HG03469 (cell line): ENCODE data around the gene OVAAL.

Experiments used
- ATAC-seq: cut with Tn5 transposase; IDR thresholded peaks from one replicate; pipeline ENCODE4 v1.9.1; 2021; ENCODE audit warnings: mild to moderate bottlenecking, moderate library complexity, moderate number of reproducible peaks; ENCODE audit not compliant: unreplicated experiment

The OVAAL gene

DNA sequence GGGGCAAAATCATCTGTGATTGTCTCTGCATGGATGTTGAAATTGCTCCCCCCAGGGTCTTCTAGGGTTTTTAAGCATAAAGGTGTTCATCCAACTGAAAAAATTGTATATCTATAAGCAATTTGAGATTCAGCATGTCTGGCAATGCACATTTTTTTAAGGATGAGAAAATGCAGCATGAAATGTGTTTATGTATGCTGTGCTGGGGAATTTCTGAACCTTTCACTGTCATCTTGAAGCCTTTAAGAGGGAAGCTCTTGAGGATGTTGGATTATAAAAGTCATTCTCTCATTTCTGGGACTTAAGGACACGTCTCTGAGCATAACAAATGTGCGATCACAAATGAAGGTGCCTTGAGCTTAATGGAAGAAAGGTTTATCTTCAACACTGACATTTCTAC lies 9.4 kb downstream of the OVAAL start:
- ATAC-seq, result no peak

DNA sequence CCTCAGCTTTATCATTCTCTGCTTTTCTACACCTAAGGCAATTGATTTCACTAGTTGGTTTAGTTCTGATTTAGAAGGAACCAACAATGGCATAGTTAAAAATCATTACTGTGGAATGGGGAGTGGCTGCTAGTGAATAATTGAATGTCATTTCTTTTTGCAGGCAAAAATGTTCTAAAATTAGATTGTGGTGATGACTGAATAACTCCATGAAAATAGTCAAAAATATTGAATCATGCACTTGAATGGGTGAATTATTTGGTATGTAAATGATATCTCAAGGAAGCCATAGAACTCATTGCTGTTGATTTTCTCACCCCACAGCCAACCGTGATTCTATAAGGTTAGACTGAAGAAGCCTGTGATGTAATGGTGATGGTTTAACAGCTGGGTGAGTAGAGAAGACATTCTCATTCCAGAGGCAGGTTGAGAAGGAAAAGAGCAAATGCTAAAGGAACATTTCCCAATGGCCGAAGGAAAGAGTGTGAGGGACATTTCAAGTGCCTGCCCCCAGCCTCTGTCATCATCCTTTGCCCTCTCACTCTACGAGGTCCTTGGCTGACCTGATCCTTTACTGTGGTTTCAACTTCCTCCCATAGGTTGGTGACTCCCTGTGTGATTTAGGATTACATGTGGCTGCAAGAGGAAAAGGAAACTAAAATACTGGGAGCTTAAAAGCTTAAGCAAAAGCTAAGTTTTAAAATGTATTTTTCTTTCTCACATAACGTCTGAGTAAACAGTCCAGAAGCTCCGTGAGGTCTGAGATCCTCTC lies 12.5 kb downstream of the OVAAL start:
- no peak for ATAC-seq

DNA sequence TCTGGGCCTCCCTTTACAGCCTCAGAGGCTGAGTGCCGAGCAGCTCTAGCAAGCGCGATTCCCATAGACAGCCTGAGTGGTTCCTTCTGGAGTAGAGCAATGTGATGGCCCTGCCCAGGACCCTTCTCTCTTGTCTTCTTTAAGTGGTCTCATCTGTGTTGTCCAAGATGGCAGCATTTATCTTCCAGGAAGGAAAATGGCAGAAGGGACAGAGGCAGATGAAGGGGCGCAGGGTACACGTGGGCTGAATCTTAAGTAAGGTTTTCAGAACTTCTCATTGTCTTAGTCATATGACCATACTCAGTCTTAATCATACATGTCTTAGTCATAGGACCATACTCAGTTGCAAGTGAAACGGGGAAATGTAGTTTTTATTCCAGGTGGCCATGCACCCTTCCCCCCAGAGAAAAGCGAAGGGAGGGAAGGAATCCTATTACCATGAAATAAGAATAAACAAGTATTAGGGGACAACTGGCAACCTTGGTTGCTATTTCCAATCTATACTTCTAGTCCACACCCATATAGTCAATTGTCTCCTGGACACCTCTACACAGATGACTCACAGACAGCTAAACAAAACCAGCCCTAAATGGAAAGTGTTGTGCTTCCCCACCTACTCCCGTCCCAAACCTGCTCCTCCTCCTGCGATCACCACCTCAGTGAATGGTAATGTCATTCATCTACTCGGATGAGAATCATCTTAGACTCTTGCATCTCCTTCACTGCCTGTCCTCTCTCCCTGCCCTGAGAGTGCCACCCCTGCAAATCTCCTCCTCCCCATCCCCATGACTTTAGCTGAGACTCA lies 13.3 kb downstream of the OVAAL start:
- ATAC-seq, result no peak

DNA sequence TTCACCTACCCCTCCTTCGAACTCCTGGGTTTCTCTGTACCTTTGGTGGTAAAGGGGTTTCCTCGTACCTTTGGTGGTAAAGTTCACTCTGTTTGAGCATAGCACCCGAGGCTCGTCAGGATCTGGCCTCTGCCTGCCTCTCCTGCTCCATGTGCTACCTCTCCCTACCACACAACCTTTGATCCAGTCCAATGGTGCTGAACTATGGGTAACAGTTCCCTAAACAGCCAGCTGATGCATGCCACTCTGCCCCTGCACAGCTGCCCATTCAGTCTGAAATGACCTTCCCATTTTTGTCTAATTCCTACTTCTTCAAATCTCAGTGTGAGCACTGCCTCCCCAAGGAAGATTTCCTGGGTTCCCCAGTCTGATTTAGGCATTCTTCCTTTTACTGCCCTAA lies 14.0 kb downstream of the OVAAL start:
- ATAC-seq, result no peak

DNA sequence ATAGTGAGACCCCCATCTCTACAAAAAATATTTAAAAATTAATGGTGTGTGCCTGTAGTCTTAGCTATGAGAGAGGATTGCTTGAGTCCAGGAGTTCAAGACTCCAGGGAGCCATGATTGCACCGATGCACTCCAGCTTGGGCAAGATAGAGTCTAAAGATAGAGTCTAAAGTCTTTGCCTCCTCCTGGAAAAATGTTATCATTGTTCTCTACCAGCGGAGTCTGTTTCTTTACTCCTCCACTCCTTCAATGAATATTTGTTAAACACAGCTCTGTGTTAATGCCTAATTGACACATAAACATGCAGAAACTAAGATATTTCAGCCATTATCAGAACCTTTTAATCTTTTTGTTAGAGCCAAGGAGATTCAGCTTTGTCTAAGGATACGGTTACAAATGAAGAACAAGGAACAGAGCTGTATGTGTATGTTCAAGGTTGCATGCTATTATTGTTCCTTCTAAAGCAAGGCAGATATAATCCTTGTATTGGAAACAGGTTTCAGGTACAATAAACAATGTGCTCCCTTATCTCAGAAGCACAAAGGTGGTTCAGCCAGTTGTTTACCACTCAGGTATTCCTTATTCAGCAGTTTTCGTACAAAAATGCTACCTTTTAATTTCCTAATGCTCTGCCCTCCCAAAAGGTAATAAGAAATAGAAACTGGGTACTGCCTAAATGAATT lies 15.4 kb downstream of the OVAAL start:
- ATAC-seq, result no peak

DNA sequence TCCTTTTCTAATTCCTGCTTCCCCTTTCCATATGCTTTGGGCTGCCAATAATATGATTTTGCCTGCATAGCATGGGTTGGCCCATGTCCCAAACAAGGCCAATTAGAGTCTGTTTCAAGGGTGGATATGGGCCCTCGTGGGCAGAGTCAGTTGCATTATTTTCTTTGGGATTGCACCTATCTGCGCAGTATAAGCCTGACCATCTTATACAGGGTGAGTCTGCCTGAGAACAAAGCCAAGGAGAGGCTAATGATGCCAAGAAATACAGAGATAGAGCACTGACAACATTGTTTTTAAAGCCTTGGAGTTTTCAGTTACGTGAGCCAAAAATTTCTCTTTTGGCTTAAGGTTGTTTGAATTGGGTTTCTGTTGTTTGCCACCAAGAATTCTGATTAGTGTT lies 18.6 kb downstream of the OVAAL start:
- ATAC-seq, result no peak

DNA sequence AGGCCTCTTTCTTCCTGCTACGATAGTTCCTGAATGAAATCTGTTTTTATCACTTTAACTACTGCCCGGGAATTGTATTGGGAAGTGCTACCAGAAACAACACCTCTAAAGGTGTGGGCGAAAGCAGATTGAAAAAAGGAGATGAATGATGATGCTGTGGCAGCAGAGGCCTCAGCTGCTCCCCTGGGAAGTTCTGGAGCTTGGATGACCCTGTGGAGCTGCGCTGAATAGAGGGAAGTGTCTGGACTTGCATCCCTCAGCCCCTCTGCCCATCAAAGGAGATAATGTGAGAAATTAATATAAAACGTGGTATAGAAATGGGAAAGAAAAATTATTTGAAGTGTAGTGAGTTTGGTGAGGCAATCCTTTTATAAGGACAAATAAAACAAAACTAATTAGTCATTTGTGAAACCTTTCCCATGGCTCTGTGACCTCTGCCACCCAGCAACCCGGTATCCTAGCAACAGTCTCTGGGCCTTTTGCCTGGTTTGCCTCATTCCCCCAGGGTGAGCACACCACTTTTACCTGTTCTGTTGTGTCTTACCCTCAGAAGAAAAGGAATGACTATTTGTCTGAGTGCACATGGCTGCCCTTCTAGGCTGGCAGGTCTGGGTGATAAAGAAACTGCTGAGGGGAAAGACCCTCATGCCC lies 21.3 kb downstream of the OVAAL start:
- ATAC-seq, result no peak

DNA sequence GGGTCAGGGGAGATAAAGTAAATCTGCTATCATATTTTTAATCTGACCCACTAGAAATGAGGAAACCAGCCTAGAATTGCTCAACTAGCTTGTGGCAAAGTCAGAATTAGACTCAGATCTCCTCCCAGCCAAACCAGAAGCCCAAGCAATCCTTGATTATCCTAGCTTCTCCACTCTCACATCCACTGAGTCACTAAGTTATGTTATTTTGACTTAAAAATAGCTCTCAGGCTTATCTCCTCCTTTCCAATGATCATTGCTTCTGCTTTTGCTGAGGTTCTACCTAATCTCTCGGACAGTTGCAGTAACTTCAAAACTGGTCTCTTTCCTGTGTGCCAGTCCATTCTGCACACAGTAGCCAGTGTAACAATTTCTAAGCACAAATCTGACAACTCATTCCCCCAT lies 22.9 kb downstream of the OVAAL start:
- no peak for ATAC-seq

DNA sequence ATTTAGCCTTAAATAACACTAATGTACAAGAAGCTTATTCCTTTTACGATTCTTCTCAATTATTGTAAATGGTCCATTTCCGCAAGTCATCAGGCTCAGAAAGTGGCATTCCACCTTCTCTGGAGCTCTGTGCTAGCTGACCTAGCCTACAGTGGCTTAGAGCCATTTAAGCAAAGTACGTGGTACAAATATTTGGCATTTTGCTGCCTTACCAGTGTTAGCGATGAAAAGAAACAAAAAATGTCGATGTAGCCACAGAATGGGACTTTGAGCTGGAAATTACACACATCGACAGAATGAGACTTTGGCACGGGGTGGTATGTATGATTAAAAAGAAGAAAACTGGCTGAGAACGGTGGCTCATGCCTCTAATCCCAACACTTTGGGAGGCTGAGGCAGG lies 26.1 kb downstream of the OVAAL start:
- ATAC-seq, result no peak

DNA sequence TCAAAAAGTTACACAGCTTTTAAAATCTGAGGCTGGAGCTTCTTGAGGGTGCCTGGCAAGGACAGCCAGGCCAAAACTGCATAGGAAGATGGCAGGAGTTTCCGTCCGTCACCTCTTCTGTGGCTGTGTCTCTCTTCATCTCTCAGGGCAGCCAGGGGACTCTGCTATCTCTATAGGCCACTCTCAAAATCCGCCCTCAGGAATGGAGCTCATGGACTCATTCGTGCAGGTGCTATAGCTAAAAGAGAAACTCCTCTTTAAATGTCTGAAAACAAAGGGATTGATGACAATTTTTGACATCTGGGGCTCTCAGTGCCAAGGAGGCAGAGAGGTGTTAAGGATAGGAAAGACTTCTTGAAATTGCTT lies 27.2 kb downstream of the OVAAL start:
- no peak for ATAC-seq

DNA sequence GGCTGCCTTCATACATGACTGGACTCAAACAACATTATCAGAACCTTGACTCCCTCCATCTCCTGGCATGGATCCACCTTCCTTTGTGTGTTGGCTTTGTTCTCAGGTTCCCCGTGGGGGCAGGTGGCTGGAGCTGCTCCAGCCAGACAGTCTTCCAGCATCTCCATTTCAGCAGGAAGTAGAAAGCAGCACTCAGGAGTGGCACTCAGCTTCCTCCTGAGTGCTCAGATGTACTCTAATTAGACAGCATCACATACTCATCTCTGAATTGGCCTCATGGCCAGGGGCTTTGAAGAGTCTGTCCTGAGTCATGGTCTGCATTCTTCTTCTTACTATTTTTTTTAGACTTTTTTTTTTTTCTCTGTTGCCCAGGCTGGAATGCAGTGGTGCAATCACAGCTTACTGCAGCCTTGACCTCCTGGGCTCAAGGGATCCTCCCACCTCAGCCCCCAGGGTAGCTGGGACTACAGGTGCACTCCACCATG lies 27.9 kb downstream of the OVAAL start:
- ATAC-seq, result no peak

DNA sequence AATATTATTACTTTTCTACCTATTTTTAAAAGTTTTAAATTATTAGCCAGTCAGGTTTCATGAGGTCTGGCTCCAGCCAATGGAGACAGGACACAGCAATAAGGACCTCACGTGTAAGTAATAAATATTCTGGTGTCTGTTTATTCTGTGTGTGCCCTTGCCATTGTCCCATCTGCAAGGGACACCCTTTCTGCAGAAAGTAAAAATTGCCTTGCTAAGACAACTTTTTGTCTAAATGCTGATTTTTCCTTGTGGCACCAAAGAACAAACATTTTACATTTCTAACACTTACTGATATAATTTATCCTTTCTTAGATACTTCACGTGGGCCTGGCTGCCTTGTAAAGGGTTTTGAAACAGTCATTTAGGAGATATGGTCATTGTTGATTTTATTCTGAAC lies 29.4 kb downstream of the OVAAL start:
- ATAC-seq, result no peak

DNA sequence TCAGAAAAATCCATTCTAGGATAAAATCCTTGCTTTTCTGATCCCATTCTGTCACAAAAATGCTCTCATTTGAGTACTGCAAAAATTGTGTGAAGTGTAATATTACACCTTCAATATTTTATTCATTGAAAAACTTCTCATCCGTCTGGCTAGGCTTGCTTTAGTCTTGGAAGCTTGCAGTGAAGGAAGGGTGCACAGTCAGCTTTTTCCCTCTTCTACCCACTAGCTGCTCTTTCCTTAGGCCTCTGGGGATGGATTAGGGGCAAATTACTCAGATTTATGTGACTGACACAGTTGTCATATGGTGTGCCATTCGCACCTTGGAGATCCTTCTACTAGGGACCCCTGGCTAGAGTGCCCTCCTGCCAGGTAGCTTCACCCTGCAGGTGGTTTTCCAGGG lies 32.1 kb downstream of the OVAAL start:
- ATAC-seq, result no peak

DNA sequence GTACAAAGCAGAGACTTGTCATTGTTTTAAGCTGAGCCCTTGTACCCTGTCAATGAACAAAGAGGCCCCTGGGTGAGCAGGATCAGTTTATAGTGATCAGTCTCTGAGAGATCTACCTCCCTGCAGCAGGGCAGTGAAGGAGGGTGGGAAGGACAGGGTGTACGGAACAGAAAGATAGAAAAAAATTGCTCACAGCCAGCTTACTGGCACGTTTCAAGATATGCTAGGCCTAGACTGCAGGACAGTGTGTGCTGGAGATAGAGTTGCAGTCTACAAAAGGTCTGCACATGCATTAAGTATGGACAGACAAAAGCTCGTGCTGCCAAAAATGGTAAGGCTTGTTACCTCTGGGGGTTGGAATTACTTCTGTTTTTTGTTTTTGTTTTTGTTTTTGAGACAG lies 34.6 kb downstream of the OVAAL start:
- no peak for ATAC-seq

DNA sequence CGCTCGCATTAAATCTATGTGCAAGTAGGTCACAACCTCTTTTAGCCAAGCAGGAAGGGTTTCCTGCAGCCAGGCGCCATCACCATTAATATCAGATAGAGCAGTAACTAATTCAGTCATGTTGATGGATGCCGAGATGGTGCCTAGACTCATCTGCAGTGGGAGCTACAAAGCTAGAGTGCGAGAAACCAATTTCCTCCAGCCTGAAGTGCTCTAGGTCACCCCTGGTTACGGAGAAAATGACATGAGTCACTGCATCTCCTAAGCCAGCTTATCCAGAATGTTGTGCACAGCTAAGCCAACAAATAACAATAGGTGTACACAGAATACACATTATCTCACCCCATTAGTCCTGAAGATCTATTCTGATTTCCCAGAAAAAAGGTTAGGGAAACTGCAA lies 36.0 kb downstream of the OVAAL start:
- no peak for ATAC-seq

DNA sequence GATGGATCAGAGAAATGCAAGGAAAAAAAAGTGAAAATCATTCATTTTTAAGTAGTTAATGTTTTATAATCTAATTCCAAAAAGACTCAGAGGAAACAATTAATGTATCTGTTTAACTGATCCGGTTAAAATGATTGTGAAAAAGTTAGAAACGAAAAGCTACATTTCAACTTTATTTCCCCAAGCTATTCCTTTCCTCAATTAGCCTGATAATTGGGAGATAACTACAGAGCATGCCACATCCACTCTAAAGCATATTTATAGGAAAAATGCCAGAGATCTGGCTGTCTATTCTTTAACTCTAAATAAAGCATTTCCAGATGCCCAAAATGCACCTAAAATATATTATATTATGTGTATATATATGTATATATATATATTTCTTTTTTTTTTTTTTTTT lies 37.2 kb downstream of the OVAAL start:
- ATAC-seq, result no peak

DNA sequence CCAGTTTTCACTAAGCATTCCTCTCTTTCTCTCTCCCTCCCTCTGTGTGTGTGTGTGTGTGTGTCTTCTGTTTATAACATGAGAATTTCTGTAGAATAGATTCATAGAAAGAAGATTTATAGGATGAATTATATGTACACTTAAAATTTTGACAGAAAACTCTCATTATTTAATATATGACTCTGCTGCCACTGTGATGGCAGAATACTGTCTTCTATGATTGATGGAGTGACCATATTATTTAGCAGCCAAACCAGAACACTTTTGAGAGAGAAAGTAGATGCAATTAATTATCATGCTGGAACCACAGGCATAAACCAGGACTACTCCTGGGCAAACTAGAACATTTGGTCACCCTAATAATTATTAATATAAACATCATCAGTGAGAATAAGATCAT lies 38.8 kb downstream of the OVAAL start:
- ATAC-seq, result no peak

DNA sequence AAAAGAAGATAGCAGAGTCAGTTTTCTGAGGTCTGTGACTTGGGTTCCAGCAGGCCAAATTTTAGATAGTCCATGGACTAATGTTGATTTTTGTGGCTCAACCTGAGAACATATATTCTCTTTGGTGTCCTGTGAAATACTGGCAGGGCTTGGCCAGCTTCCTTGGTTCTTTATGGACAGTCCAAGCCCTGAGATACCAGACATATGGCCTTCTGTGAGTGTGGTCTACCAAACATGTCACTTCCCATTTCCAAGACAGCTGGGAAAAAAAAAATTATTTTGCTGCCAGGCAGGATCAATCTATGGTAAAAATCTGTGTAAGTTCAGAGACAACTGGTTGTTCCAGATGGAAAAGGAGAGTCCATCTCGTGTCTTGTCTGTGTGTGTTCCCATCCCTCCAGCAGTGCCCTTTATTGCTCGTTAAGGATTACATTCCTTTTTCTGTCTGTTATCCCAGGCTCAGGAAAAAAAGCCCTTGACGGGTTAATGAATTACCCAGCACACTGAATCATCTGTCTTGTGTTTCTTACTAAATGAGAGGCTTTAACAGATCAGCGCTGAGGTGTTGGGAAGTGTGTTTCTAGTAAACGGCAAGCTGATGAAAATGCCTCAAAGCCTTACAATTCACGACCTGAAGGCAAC lies 39.7 kb downstream of the OVAAL start:
- no peak for ATAC-seq

DNA sequence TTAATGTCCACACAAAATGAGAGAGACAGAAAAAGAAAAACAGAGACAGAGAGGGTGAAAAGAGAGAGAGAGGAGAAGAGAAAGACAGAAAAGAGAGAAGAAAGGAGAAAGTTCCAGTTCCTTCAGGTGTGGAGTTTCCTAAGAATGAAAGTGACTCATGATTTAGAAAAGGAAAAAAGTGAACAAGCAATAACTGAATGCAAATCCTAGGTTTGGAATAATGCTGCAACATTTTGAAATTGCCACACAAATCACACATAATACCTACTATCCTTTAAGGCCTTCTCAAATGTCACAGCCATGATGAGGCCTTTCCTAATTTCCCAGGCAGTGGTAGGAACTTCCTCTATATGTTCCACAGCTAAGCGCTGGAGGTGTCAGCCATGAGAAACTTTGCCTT lies 41.6 kb downstream of the OVAAL start:
- no peak for ATAC-seq

DNA sequence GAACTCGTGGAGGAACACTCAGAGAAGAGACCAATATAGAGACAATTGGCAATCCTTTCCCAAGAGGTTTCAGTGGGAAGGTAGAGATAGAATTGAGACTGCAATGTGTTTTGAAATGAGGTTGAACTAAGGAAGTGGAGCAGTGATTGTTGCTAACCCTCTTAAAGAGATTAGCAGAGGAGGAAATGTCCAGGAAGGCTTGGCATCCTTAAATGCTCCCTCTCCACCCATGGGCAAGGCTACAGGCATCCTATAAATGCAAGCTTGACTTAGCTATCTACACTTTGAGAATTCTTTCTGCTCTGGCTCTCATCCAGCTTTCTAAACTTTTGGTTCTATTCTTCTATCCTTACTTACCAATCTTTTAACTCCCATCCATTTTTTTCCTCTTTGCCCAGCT lies 42.7 kb downstream of the OVAAL start:
- no peak for ATAC-seq
